GM19239 (cell line): ENCODE results near the gene IRF9.

ENCODE experiments used
- DNase-seq: peaks from one replicate; pipeline ENCODE4 v3.0.0; 2011; ENCODE audit warnings: low spot score; ENCODE audit not compliant: insufficient read length
- FAIRE-seq: peaks from 2 replicates; lab custom pipeline; 2011; peaks lifted over from hg19 to GRCh38; lab: Jason Lieb, UNC

The IRF9 gene

GRCh38 chr14:24207625-24208024, 46.6 kb downstream of the IRF9 start:
- DNase-seq: no peak
- FAIRE-seq: no peak

GRCh38 chr14:24211311-24211710, 50.2 kb downstream of the IRF9 start:
- no peak for FAIRE-seq
- DNase-seq: no peak

- peak; percentile 94 for FAIRE-seq
- DNase-seq: peak; percentile 89
Measured at GRCh38 chr14:24212924-24213865, 52.1 kb downstream of the IRF9 start, which contains the start of gene CHMP4A. Gene CHMP4A (minus strand): TSS chr14:24213488. CDS start chr14:24213439, 49 bp downstream.

GRCh38 chr14:24213866-24214662, 53.0 kb downstream of the IRF9 start:
- no peak for FAIRE-seq

GRCh38 chr14:24215495-24216344, 54.7 kb downstream of the IRF9 start, which contains the start of gene MDP1:
Gene MDP1 (minus strand): TSS chr14:24216066. CDS start chr14:24215955, 111 bp downstream.
- FAIRE-seq (peak; percentile 95), DNase-seq (peak; percentile 84)

More at GRCh38 chr14:24213866-24214662, 53.0 kb downstream of the IRF9 start:
- DNase-seq: no peak
